ENCODE data around the gene SNAP47.

The SNAP47 gene

DNA sequence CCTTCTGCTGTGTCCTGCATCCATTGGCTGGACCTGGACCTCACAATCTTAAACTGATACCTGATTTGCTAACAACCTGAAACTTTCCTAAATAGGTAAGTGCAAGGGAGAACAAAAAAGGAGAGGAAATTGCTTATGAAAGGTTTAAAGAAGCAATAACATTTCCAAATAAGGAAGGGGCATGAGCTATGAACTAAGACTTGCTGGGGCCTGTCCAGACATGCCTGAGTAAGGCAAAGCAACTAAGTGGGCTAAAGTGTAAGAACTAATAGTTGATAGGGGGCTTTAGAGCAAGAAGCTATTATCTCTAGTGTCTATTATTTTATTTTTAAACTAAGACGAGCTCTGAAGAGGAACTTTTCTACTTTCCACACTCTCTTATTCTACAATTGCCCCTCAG lies 11.8 kb upstream of the SNAP47 start:
- no peak for TF ChIP-seq CSDC2 (CRISPR knock-in tag; IDR thresholded peaks at IDR 0.05)
- TF ChIP-seq PPARA (CRISPR knock-in tag; IDR thresholded peaks at IDR 0.05; ENCODE audit: borderline replicate concordance), result no peak
- TF ChIP-seq, protein P1, sequence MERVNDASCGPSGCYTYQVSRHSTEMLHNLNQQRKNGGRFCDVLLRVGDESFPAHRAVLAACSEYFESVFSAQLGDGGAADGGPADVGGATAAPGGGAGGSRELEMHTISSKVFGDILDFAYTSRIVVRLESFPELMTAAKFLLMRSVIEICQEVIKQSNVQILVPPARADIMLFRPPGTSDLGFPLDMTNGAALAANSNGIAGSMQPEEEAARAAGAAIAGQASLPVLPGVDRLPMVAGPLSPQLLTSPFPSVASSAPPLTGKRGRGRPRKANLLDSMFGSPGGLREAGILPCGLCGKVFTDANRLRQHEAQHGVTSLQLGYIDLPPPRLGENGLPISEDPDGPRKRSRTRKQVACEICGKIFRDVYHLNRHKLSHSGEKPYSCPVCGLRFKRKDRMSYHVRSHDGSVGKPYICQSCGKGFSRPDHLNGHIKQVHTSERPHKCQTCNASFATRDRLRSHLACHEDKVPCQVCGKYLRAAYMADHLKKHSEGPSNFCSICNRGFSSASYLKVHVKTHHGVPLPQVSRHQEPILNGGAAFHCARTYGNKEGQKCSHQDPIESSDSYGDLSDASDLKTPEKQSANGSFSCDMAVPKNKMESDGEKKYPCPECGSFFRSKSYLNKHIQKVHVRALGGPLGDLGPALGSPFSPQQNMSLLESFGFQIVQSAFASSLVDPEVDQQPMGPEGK (CRISPR knock-in tag; IDR thresholded peaks at IDR 0.05; ENCODE audit: borderline replicate concordance), result no peak
- no peak for TF ChIP-seq ZNF8 (CRISPR knock-in tag; IDR thresholded peaks at IDR 0.05)
- TF ChIP-seq ZFP30 (CRISPR knock-in tag; IDR thresholded peaks at IDR 0.05), result no peak
- no peak for TF ChIP-seq BACH2 (CRISPR knock-in tag; IDR thresholded peaks at IDR 0.05; ENCODE audit: borderline replicate concordance)
- TF ChIP-seq, protein P2, sequence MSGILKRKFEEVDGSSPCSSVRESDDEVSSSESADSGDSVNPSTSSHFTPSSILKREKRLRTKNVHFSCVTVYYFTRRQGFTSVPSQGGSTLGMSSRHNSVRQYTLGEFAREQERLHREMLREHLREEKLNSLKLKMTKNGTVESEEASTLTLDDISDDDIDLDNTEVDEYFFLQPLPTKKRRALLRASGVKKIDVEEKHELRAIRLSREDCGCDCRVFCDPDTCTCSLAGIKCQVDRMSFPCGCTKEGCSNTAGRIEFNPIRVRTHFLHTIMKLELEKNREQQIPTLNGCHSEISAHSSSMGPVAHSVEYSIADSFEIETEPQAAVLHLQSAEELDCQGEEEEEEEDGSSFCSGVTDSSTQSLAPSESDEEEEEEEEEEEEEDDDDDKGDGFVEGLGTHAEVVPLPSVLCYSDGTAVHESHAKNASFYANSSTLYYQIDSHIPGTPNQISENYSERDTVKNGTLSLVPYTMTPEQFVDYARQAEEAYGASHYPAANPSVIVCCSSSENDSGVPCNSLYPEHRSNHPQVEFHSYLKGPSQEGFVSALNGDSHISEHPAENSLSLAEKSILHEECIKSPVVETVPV (CRISPR knock-in tag; IDR thresholded peaks at IDR 0.05), result no peak
- TF ChIP-seq ESRRG (CRISPR knock-in tag; IDR thresholded peaks at IDR 0.05), result no peak

DNA sequence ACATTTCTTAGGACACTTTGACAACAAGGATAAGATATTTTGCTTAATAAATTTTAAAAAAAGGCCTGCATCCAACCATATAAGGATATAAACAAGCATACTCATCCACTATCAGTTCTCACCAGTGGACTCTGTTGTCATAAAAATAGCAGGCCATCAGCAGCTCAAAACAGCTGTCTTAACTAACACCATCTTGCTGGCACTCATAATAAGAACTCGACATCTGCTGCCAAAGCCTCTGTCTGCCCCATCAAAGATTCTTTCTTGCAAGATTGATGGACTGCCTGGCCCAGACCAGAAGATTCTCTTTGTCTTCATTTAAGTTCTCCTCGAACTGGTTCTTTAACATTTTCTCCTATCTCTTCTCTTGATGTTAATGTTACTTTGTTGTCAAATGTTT lies 10.2 kb upstream of the SNAP47 start:
- no peak for ATAC-seq
- TF ChIP-seq ZFP30 (CRISPR knock-in tag; IDR thresholded peaks at IDR 0.05) (no peak), RARB (CRISPR knock-in tag; IDR thresholded peaks at IDR 0.05) (no peak), ISL1 (CRISPR knock-in tag; IDR thresholded peaks at IDR 0.05) (no peak), TCF4 (CRISPR knock-in tag; IDR thresholded peaks at IDR 0.05; ENCODE audit: borderline replicate concordance) (no peak), PPARA (CRISPR knock-in tag; IDR thresholded peaks at IDR 0.05; ENCODE audit: borderline replicate concordance) (no peak), ESRRG (CRISPR knock-in tag; IDR thresholded peaks at IDR 0.05) (no peak), TOX (CRISPR knock-in tag; IDR thresholded peaks at IDR 0.05; ENCODE audit: borderline replicate concordance) (no peak), ZC3H10 (CRISPR knock-in tag; IDR thresholded peaks at IDR 0.05) (no peak), ZNF565 (CRISPR knock-in tag; conservative IDR thresholded peaks at IDR 0.05; ENCODE audit: low read depth) (no peak), BACH2 (CRISPR knock-in tag; IDR thresholded peaks at IDR 0.05; ENCODE audit: borderline replicate concordance) (no peak)
- TF ChIP-seq, protein P3, sequence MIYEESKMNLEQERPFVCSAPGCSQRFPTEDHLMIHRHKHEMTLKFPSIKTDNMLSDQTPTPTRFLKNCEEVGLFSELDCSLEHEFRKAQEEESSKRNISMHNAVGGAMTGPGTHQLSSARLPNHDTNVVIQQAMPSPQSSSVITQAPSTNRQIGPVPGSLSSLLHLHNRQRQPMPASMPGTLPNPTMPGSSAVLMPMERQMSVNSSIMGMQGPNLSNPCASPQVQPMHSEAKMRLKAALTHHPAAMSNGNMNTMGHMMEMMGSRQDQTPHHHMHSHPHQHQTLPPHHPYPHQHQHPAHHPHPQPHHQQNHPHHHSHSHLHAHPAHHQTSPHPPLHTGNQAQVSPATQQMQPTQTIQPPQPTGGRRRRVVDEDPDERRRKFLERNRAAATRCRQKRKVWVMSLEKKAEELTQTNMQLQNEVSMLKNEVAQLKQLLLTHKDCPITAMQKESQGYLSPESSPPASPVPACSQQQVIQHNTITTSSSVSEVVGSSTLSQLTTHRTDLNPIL (CRISPR knock-in tag; IDR thresholded peaks at IDR 0.05; ENCODE audit: low read depth), result no peak
- TF ChIP-seq, protein P4, sequence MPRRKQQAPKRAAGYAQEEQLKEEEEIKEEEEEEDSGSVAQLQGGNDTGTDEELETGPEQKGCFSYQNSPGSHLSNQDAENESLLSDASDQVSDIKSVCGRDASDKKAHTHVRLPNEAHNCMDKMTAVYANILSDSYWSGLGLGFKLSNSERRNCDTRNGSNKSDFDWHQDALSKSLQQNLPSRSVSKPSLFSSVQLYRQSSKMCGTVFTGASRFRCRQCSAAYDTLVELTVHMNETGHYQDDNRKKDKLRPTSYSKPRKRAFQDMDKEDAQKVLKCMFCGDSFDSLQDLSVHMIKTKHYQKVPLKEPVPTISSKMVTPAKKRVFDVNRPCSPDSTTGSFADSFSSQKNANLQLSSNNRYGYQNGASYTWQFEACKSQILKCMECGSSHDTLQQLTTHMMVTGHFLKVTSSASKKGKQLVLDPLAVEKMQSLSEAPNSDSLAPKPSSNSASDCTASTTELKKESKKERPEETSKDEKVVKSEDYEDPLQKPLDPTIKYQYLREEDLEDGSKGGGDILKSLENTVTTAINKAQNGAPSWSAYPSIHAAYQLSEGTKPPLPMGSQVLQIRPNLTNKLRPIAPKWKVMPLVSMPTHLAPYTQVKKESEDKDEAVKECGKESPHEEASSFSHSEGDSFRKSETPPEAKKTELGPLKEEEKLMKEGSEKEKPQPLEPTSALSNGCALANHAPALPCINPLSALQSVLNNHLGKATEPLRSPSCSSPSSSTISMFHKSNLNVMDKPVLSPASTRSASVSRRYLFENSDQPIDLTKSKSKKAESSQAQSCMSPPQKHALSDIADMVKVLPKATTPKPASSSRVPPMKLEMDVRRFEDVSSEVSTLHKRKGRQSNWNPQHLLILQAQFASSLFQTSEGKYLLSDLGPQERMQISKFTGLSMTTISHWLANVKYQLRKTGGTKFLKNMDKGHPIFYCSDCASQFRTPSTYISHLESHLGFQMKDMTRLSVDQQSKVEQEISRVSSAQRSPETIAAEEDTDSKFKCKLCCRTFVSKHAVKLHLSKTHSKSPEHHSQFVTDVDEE (CRISPR knock-in tag; IDR thresholded peaks at IDR 0.05), result no peak
- TF ChIP-seq, protein P2 (CRISPR knock-in tag; IDR thresholded peaks at IDR 0.05), result no peak
- TF ChIP-seq, protein P5, sequence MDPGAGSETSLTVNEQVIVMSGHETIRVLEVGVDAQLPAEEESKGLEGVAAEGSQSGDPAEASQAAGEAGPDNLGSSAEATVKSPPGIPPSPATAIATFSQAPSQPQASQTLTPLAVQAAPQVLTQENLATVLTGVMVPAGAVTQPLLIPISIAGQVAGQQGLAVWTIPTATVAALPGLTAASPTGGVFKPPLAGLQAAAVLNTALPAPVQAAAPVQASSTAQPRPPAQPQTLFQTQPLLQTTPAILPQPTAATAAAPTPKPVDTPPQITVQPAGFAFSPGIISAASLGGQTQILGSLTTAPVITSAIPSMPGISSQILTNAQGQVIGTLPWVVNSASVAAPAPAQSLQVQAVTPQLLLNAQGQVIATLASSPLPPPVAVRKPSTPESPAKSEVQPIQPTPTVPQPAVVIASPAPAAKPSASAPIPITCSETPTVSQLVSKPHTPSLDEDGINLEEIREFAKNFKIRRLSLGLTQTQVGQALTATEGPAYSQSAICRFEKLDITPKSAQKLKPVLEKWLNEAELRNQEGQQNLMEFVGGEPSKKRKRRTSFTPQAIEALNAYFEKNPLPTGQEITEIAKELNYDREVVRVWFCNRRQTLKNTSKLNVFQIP (CRISPR knock-in tag; IDR thresholded peaks at IDR 0.05; ENCODE audit: borderline replicate concordance, low read depth), result no peak

More for the DNA sequence above, 11.8 kb upstream of the SNAP47 start:
- ATAC-seq, result no peak

DNA sequence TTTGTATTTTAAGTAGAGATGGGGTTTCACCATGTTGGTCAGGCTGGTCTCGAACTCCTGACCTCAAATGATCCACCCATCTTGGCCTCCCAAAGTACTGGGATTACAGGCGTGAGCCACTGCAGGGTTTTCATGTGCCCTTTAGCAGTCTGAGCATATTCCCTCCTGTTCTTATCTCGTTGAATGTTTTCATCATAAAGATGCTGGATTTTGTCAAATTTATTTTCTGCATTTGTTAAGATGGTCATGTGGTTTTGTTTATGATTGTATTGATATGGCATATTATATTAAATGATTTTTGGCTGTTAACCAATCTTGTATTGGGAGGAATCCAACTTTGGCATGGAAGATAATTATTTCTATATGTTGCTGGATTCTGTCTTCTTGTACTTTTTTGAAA lies 8.9 kb upstream of the SNAP47 start:
- TF ChIP-seq TCF4 (CRISPR knock-in tag; IDR thresholded peaks at IDR 0.05; ENCODE audit: borderline replicate concordance), result peak; percentile 85
- TF ChIP-seq, protein P2 (CRISPR knock-in tag; IDR thresholded peaks at IDR 0.05), result no peak
- no peak for ATAC-seq

Data from SK-N-SH treated with all-trans-retinoic acid at 6 μM for 48 hours (cell line).